ENCODE data around the gene MACF1.
"Not testable (repeated sequence)": the region's sequence is repeated elsewhere in the genome, so short reads cannot be mapped to it uniquely, and the experiment has no call there.

MACF1 gene

GRCh38 chr1:39525366-39526165, 321.1 kb downstream of the MACF1 start:
- Mint-ChIP-seq H3K27ac (no peak overlapping the region), H3K36me3 (ENCODE audit: low read depth) (peaks cover 26% of the 10 kb centered on the region), H3K9me3 (no peaks in the 10 kb centered on the region), H3K4me1 (ENCODE audit: low read depth) (peaks cover 14% of the 10 kb centered on the region), H3K4me3 (no peak overlapping the region), H3K27me3 (no peaks in the 10 kb centered on the region)

- H3K27ac Mint-ChIP-seq: no peak overlapping the region
- H3K9me3 Mint-ChIP-seq: no peaks in the 10 kb centered on the region
- H3K4me1 Mint-ChIP-seq (ENCODE audit: low read depth): peaks cover 14% of the 10 kb centered on the region
- H3K36me3 Mint-ChIP-seq (ENCODE audit: low read depth): peaks cover 26% of the 10 kb centered on the region
- no peak overlapping the region for H3K4me3 Mint-ChIP-seq
- no peaks in the 10 kb centered on the region for H3K27me3 Mint-ChIP-seq
Measured at GRCh38 chr1:39526466-39527189, 322.1 kb downstream of the MACF1 start.

GRCh38 chr1:39527190-39527579, 322.7 kb downstream of the MACF1 start:
- H3K9me3 Mint-ChIP-seq, H3K27me3 Mint-ChIP-seq, H3K27ac Mint-ChIP-seq, H3K4me3 Mint-ChIP-seq: not testable (repeated sequence)
- peaks cover 14% of the 10 kb centered on the region for H3K4me1 Mint-ChIP-seq (ENCODE audit: low read depth)
- peaks cover 30% of the 10 kb centered on the region for H3K36me3 Mint-ChIP-seq (ENCODE audit: low read depth)

GRCh38 chr1:39528082-39528481, 323.6 kb downstream of the MACF1 start:
- no peak overlapping the region for H3K27ac Mint-ChIP-seq
- no peak overlapping the region for H3K4me3 Mint-ChIP-seq
- peaks cover 14% of the 10 kb centered on the region for H3K4me1 Mint-ChIP-seq (ENCODE audit: low read depth)
- no peaks in the 10 kb centered on the region for H3K9me3 Mint-ChIP-seq
- H3K36me3 Mint-ChIP-seq (ENCODE audit: low read depth): peaks cover 33% of the 10 kb centered on the region
- H3K27me3 Mint-ChIP-seq: no peaks in the 10 kb centered on the region

- Mint-ChIP-seq H3K4me3 (no peak overlapping the region), H3K36me3 (ENCODE audit: low read depth) (peaks cover 30% of the 10 kb centered on the region), H3K4me1 (ENCODE audit: low read depth) (peaks cover 8% of the 10 kb centered on the region), H3K27me3 (no peaks in the 10 kb centered on the region), H3K27ac (no peak overlapping the region), H3K9me3 (no peaks in the 10 kb centered on the region)
Measured at GRCh38 chr1:39529901-39530535, 325.5 kb downstream of the MACF1 start.

GRCh38 chr1:39531526-39531925, 327.0 kb downstream of the MACF1 start:
- no peaks in the 10 kb centered on the region for H3K9me3 Mint-ChIP-seq
- H3K27ac Mint-ChIP-seq: no peak overlapping the region
- peaks cover 38% of the 10 kb centered on the region for H3K36me3 Mint-ChIP-seq (ENCODE audit: low read depth)

GRCh38 chr1:39533442-39533841, 328.9 kb downstream of the MACF1 start:
- Mint-ChIP-seq H3K4me1 (ENCODE audit: low read depth) (no peaks in the 10 kb centered on the region), H3K36me3 (ENCODE audit: low read depth) (peaks cover 32% of the 10 kb centered on the region), H3K9me3 (no peaks in the 10 kb centered on the region), H3K27me3 (no peaks in the 10 kb centered on the region), H3K27ac (no peak overlapping the region), H3K4me3 (no peak overlapping the region)

More at GRCh38 chr1:39531526-39531925, 327.0 kb downstream of the MACF1 start:
- no peak overlapping the region for H3K4me3 Mint-ChIP-seq
- H3K27me3 Mint-ChIP-seq: no peaks in the 10 kb centered on the region
- no peaks in the 10 kb centered on the region for H3K4me1 Mint-ChIP-seq (ENCODE audit: low read depth)

Data from stimulated activated naive CD8-positive, alpha-beta T cell treated with anti-CD3 and anti-CD28 coated beads, Interleukin-15, Interleukin-2, amounts not matched to agents 100 ng/mL and 50 ng/mL, for 24 hours (primary cell).